ENCODE measurements around the gene CBLB.

DNA sequence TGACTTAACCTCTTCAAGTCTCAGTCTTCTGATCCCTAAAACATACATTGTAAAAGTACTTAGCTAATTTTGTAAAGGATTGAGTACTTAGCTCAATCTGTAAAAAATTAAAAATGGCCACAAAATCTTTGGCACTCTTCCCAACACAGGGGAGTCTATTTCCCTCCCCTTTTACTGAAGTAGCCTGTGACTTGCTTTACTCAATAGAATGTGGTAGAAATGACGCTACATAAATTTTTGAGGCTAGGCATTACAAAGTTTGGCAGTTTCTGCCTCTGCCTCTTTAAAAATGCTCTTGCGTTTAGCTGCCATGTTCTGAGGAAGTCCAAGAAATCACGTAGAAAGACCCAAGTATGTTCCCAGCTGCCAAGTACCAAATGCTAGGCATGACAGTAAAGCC, 80.2 kb downstream of the CBLB start:
- TF ChIP-seq CTCF (IDR thresholded peaks at IDR 0.05) (no peak), RAD21 (conservative IDR thresholded peaks at IDR 0.05 in 1 of 2, IDR thresholded peaks at IDR 0.05 in 1 of 2) (no peak), BHLHE40 (IDR thresholded peaks at IDR 0.05; ENCODE audit: low read depth, low read length) (no peak), HEYL (CRISPR knock-in tag; IDR thresholded peaks at IDR 0.05) (no peak), KDM5A (IDR thresholded peaks at IDR 0.05) (no peak), EP300 (IDR thresholded peaks at IDR 0.05) (no peak), POLR2A (IDR thresholded peaks at IDR 0.05; ENCODE audit: low read length) (no peak), ESRRA (IDR thresholded peaks at IDR 0.05; ENCODE audit: borderline replicate concordance, low read length) (no peak), POLR2AphosphoS2 (conservative IDR thresholded peaks at IDR 0.05; ENCODE audit: low read length) (no peak), MAX (IDR thresholded peaks at IDR 0.05) (no peak)
- TF ChIP-seq, protein P1, sequence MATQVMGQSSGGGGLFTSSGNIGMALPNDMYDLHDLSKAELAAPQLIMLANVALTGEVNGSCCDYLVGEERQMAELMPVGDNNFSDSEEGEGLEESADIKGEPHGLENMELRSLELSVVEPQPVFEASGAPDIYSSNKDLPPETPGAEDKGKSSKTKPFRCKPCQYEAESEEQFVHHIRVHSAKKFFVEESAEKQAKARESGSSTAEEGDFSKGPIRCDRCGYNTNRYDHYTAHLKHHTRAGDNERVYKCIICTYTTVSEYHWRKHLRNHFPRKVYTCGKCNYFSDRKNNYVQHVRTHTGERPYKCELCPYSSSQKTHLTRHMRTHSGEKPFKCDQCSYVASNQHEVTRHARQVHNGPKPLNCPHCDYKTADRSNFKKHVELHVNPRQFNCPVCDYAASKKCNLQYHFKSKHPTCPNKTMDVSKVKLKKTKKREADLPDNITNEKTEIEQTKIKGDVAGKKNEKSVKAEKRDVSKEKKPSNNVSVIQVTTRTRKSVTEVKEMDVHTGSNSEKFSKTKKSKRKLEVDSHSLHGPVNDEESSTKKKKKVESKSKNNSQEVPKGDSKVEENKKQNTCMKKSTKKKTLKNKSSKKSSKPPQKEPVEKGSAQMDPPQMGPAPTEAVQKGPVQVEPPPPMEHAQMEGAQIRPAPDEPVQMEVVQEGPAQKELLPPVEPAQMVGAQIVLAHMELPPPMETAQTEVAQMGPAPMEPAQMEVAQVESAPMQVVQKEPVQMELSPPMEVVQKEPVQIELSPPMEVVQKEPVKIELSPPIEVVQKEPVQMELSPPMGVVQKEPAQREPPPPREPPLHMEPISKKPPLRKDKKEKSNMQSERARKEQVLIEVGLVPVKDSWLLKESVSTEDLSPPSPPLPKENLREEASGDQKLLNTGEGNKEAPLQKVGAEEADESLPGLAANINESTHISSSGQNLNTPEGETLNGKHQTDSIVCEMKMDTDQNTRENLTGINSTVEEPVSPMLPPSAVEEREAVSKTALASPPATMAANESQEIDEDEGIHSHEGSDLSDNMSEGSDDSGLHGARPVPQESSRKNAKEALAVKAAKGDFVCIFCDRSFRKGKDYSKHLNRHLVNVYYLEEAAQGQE (IDR thresholded peaks at IDR 0.05): no peak

All from A549 (cell line).